SU-DHL-6 (cell line): ENCODE results near the gene RPGRIP1L.

ENCODE experiments used
- H2AFZ ChIP-seq: fragments of 200-600 bp; sonication (generic); 2 replicates; pipeline ENCODE4 v1.6.1; 2014; ENCODE audit warnings: low read depth, mild to moderate bottlenecking, moderate library complexity, mixed read lengths, antibody characterized with exemption, low read length; ENCODE audit not compliant: severe bottlenecking
- H3F3A ChIP-seq: fragments of 200-600 bp; shearing (Covaris generic); 2 replicates; pipeline ENCODE4 v1.6.0; 2016; ENCODE audit warnings: antibody characterized with exemption, mild to moderate bottlenecking; ENCODE audit not compliant: insufficient read depth
- H3K27ac ChIP-seq: fragments of 200-600 bp; sonication (generic); 2 replicates; pipeline ENCODE4 v1.5.1; 2016; ENCODE audit warnings: low read depth, mild to moderate bottlenecking, low read length, moderate library complexity, mixed read lengths
- H3K27me3 ChIP-seq: fragments of 200-600 bp; sonication (generic), shearing (Covaris generic); 2 replicates; pipeline ENCODE4 v1.6.0; 2014; ENCODE audit warnings: mild to moderate bottlenecking, low read length
- H3K36me3 ChIP-seq: fragments of 200-600 bp; sonication (generic); 2 replicates; pipeline ENCODE4 v1.6.1; 2014; ENCODE audit warnings: mild to moderate bottlenecking, low read length, mixed read lengths
- H3K4me2 ChIP-seq: fragments of 300-600, 200-600 bp; shearing (Covaris generic), sonication (generic); 2 replicates; pipeline ENCODE4 v1.6.0; 2014; ENCODE audit warnings: low read length, low read depth, mild to moderate bottlenecking; ENCODE audit not compliant: poor library complexity, severe bottlenecking
- H3K4me3 ChIP-seq: fragments of 200-600 bp; sonication (generic); 2 replicates; pipeline ENCODE4 v1.5.1; 2014; ENCODE audit warnings: antibody characterized with exemption, low read length, mild to moderate bottlenecking, mixed read lengths; ENCODE audit not compliant: insufficient read depth, poor library complexity, severe bottlenecking
- H3K79me2 ChIP-seq: fragments of 200-600 bp; sonication (generic); 2 replicates; pipeline ENCODE4 v1.6.1; 2014; ENCODE audit warnings: mild to moderate bottlenecking, low read length, moderate library complexity; ENCODE audit not compliant: insufficient read depth
- H3K9ac ChIP-seq: fragments of 200-600 bp; sonication (generic); 2 replicates; pipeline ENCODE4 v1.7.0; 2014; ENCODE audit warnings: mild to moderate bottlenecking, low read length
- H3K9me2 ChIP-seq: fragments of 200-600 bp; sonication (generic); replicated peaks from 2 replicates; pipeline ENCODE4 v1.6.1; 2014; ENCODE audit warnings: low read length; ENCODE audit not compliant: insufficient read depth
- H3K9me3 ChIP-seq: fragments of 200-600 bp; sonication (generic); 2 replicates; pipeline ENCODE4 v1.6.1; 2014; ENCODE audit warnings: low read length, mixed read lengths; ENCODE audit not compliant: insufficient read depth
- H4K20me1 ChIP-seq: fragments of 200-600 bp; sonication (generic); 2 replicates; pipeline ENCODE4 v1.6.1; 2014; ENCODE audit warnings: low read depth, mild to moderate bottlenecking, antibody characterized with exemption, low read length, moderate library complexity, mixed read lengths
- EZH2phosphoT487 ChIP-seq: fragments of 200-600 bp; sonication (generic), shearing (Covaris generic); conservative IDR thresholded peaks from 2 replicates; pipeline ENCODE4 v1.6.1; 2018; ENCODE audit warnings: mild to moderate bottlenecking, antibody characterized with exemption, low read length, moderate library complexity, mixed read lengths
- TF ChIP-seq, protein P1 (sequence below): fragments of 200-600 bp; sonication (generic); IDR thresholded peaks from one replicate; pipeline ENCODE4 v1.5.1; 2017; ENCODE audit warnings: antibody characterized with exemption, mild to moderate bottlenecking, low read length, moderate library complexity; ENCODE audit not compliant: insufficient read depth, poor library complexity, severe bottlenecking

The RPGRIP1L gene

DNA sequence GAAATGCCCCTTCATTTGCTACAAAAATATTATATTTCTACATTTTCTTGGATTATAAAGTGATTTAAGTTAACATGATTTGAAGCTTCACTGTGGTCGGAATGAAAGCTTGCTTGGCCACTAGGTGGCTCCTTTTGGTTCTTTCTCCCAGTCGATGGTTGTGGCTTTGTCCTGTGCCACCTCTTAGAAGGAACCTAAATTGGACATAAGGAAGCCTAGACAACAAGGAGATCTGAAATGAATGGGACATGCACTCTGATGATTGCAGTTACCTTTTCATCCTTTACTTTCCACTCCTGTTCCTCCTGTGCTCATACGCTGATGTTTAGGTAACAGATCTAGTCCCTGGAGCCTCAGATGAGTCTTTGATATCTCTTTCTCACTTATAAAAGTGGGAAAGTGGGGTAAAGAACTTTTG is 39.5 kb upstream of the RPGRIP1L start:
- H4K20me1 ChIP-seq, result peaks cover 11% of the 10 kb centered on the region; the same call in 1 of the 2 replicates
- no peaks in the 10 kb centered on the region for H3K9me2 ChIP-seq
- no peaks in the 10 kb centered on the region for H3K9me3 ChIP-seq
- H3K9ac ChIP-seq, result no peak overlapping the region
- no peaks in the 10 kb centered on the region for H3F3A ChIP-seq
- H3K27ac ChIP-seq, result no peak overlapping the region
- no peak overlapping the region for H3K4me3 ChIP-seq
- TF ChIP-seq EZH2phosphoT487, result no peak
- TF ChIP-seq, protein P1, sequence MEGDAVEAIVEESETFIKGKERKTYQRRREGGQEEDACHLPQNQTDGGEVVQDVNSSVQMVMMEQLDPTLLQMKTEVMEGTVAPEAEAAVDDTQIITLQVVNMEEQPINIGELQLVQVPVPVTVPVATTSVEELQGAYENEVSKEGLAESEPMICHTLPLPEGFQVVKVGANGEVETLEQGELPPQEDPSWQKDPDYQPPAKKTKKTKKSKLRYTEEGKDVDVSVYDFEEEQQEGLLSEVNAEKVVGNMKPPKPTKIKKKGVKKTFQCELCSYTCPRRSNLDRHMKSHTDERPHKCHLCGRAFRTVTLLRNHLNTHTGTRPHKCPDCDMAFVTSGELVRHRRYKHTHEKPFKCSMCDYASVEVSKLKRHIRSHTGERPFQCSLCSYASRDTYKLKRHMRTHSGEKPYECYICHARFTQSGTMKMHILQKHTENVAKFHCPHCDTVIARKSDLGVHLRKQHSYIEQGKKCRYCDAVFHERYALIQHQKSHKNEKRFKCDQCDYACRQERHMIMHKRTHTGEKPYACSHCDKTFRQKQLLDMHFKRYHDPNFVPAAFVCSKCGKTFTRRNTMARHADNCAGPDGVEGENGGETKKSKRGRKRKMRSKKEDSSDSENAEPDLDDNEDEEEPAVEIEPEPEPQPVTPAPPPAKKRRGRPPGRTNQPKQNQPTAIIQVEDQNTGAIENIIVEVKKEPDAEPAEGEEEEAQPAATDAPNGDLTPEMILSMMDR, result peak; percentile 73
- H3K79me2 ChIP-seq, result no peaks in the 10 kb centered on the region; the same call in 1 of the 2 replicates
- no peaks in the 10 kb centered on the region for H3K36me3 ChIP-seq
- no peak overlapping the region for H2AFZ ChIP-seq
- H3K4me2 ChIP-seq, result no peak overlapping the region
- no peaks in the 10 kb centered on the region for H3K27me3 ChIP-seq

DNA sequence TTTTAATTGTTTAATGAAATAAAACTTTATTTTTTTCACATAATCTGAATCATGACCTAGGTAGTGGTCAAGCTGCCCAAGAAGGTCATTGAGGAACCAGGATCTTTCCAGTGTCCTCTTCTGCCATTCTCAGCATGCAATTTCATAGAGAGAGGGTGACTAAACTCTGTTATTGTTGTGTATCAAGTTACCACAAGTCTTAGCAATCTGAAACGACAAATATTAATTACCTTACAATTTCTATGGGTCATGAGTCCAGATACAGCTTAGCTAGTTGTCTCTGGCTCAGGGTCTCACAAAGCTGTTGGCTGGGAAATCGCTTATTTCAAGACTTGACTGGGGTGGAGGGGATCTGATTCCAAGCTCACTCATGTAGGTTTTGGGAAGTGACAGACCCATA is 37.9 kb upstream of the RPGRIP1L start:
- TF ChIP-seq, protein P1, result no peak
- TF ChIP-seq EZH2phosphoT487, result no peak
- H3F3A ChIP-seq, result no peaks in the 10 kb centered on the region
- H3K4me2 ChIP-seq, result no peak overlapping the region
- H3K9me2 ChIP-seq, result no peaks in the 10 kb centered on the region
- no peaks in the 10 kb centered on the region for H3K36me3 ChIP-seq
- H4K20me1 ChIP-seq, result peaks cover 11% of the 10 kb centered on the region; the same call in 1 of the 2 replicates
- H3K79me2 ChIP-seq, result no peaks in the 10 kb centered on the region; the same call in 1 of the 2 replicates
- H3K27me3 ChIP-seq, result no peaks in the 10 kb centered on the region
- no peaks in the 10 kb centered on the region for H3K9me3 ChIP-seq
- no peak overlapping the region for H3K4me3 ChIP-seq
- no peak overlapping the region for H2AFZ ChIP-seq
- no peak overlapping the region for H3K9ac ChIP-seq
- no peak overlapping the region for H3K27ac ChIP-seq

DNA sequence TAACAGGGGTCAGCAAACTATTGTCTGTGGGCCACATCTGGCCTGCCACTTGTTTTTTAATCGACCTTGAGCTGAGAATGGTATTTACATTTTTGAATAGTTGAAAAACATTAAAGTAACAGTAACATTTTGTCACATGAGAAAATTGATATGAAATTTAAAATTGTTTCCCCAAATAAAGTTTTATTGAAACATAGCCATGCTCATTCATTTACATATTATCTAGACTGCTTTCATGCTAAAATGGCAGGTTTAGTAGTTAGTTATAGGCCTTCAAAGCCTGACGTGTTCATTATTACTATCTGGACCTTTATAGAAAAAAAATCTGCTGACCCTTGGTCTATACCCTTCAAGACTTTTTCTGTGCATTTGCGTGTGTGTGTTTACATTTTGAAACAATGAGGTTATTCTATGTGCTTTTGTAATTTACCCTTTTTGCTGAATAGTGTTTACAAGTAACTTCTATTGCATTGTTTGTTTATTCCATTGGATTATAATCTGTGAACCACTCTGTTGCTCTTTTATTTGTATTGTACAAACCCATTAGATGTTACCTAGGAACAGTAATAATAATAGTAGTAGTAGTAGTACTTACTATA is 37.4 kb upstream of the RPGRIP1L start:
- Histone ChIP-seq H4K20me1 (peaks cover 11% of the 10 kb centered on the region; the same call in 1 of the 2 replicates), H3K36me3 (no peaks in the 10 kb centered on the region), H3K4me2 (no peak overlapping the region), H2AFZ (no peak overlapping the region), H3K9me3 (no peaks in the 10 kb centered on the region), H3K9ac (no peak overlapping the region), H3K27ac (no peak overlapping the region), H3K9me2 (no peaks in the 10 kb centered on the region), H3K4me3 (no peak overlapping the region), H3K27me3 (no peaks in the 10 kb centered on the region), H3K79me2 (no peaks in the 10 kb centered on the region; the same call in 1 of the 2 replicates), H3F3A (no peaks in the 10 kb centered on the region)
- TF ChIP-seq EZH2phosphoT487, result no peak
- TF ChIP-seq, protein P1, result no peak
